ENCODE measurements around the gene CD8A.
"Not testable (repeated sequence)": the region's sequence is repeated elsewhere in the genome, so short reads cannot be mapped to it uniquely, and the experiment has no call there.

The CD8A gene

DNA sequence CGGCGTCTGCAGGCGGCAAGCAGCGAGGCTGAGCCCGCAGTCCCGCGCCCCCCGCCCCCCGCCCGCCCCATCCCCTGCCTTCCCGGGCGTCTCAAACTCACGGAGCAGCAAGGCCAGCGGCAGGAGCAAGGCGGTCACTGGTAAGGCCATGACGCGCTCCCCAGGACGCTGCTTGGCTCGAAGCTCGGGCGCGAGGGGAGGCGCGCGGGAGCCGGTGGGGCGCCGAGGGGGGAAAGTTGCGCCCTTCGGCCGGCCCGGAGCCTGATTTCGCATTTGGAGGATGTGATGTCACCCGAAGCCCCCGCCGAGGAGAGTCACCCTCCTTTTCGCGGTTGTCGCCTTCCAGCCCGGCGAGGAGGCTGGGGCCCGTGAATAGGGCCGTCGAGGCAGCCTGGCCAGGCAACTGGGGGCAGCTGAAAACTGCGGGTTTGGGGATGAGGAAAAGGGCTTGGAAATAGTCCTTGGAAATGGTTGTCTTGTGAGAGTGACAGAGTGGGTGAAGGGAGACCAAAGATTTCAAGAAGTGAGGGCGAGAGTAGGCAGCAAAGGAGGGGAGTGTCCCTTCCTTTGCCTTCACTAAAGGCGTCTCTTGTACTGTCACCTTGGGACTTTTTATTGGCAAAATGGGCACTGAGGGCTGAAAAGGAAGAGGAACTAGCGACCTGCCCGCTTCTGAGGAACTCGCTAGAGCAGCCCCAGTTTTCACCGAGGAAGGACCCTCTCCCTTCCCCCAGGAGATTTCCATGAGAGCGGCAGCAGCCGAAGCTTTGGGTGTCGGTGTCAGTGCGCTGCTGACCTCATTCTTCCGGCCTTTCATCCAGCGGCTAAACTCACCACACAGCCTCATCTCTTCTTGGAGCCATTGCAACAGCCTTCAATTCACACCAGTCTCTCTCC is at the start of gene CD8A:
Gene CD8A, minus strand, starts transcription at position 238 of the 897 bp plus-strand sequence. Its CDS starts 88 bp downstream, at position 150.
- DNase-seq, result no peak
- H3K9me3 ChIP-seq, result peaks cover 0 to under 1% (median 0%) of the 10 kb centered on the region in 3 donors
- H3K4me3 ChIP-seq, result peak within 1 kb of the TSS in 1 of 2 donors; percentile 26
- peaks cover 3 to 58% of the 10 kb centered on the region in 2 donors for H3K27me3 ChIP-seq
- intact Hi-C loops (cut with DNase I; ENCODE audit: low total_unique reads), result no loop called here
- TF ChIP-seq, protein P1, sequence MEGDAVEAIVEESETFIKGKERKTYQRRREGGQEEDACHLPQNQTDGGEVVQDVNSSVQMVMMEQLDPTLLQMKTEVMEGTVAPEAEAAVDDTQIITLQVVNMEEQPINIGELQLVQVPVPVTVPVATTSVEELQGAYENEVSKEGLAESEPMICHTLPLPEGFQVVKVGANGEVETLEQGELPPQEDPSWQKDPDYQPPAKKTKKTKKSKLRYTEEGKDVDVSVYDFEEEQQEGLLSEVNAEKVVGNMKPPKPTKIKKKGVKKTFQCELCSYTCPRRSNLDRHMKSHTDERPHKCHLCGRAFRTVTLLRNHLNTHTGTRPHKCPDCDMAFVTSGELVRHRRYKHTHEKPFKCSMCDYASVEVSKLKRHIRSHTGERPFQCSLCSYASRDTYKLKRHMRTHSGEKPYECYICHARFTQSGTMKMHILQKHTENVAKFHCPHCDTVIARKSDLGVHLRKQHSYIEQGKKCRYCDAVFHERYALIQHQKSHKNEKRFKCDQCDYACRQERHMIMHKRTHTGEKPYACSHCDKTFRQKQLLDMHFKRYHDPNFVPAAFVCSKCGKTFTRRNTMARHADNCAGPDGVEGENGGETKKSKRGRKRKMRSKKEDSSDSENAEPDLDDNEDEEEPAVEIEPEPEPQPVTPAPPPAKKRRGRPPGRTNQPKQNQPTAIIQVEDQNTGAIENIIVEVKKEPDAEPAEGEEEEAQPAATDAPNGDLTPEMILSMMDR (IDR thresholded peaks at IDR 0.05), result no peak
- no peak within 1 kb of the TSS for H3K27ac ChIP-seq
- H3K4me1 ChIP-seq, result peaks cover 0 to 45% (median 30%) of the 10 kb centered on the region in 4 donors
- no peaks in the 10 kb centered on the region for H3K36me3 ChIP-seq

DNA sequence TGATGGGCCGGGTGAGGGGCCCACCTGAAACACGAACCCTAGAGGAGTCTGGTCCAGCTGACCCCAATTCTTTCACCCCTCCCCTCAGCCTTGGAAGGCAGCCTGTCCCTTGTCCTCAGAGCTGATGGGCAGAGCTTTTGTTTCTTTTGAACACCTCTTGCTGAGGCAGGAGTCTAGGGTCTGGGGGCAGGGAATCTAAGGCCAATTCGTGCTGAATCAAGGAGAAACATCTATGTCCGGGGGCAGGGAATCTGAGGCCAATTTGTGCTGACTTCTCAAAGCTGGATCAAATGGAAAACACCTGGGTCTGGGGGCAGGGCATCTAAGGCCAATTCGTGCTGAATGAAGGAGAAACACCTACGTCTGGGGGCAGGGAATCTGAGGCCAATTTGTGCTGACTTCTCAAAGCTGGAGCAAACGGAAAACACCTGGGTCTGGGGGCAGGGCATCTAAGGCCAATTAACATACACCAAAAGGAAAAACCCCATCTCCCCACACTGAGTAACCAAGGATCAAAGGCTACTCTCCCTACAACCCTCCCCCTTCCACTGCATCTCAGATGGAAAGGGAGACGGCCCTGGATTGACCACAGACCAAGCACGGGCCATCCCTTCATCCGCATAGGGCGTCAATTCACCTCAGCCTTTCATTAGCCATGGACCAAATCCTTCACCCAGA is 49.3 kb upstream of the CD8A start:
- not testable (repeated sequence) for DNase-seq

DNA sequence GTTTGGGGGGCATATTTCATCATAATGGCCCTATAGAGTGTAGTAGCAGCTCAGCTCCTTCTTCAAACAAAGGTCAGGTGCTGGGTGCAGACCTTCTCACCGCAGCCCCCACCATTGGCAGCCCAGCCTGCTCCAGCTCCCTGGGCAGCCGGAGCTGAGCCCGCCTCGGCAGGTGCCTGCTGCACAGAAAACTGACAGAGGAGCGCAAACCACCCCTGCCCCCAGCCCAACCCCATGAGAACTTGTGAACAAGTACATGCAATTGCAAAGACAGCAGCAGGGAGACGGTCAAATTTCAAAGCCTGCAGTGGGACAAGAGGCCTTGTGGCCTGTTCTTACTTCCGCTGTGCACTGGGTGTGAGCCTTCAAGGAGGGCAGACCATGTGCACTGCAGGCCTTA is 48.7 kb upstream of the CD8A start:
- H3K4me3 ChIP-seq; intact Hi-C loops (cut with DNase I; ENCODE audit: low total_unique reads); H3K9me3 ChIP-seq; H3K27ac ChIP-seq; H3K27me3 ChIP-seq; DNase-seq; H3K36me3 ChIP-seq: not testable (repeated sequence)
- peaks cover 0 to 10% (median 2%) of the 10 kb centered on the region in 4 donors for H3K4me1 ChIP-seq

More for the DNA sequence above, 49.3 kb upstream of the CD8A start:
- H3K4me3 ChIP-seq; intact Hi-C loops (cut with DNase I; ENCODE audit: low total_unique reads); H3K9me3 ChIP-seq; H3K27ac ChIP-seq; H3K36me3 ChIP-seq; H3K27me3 ChIP-seq: not testable (repeated sequence)
- H3K4me1 ChIP-seq, result peaks cover 0 to 10% (median 2%) of the 10 kb centered on the region in 4 donors

DNA sequence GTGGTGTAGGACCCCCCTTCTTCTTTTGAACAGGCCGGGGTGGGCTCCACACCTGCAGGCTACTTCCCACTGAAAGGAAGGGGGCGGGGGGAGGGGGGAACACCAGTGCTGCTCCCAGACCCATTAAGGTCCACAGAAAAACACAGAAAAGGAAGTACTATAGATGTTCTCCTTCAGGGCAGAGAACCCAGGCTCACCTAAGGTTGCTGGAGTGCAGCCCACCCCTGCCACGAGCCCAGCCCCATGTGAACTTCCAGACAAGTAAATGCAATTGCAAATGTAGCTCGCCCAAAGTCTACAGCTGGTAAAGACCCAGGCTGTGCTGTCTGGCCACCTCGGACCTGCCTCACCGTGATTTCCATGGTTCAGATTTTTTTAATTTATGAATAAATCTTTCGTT is 47.0 kb upstream of the CD8A start:
- intact Hi-C loops (cut with DNase I; ENCODE audit: low total_unique reads); H3K36me3 ChIP-seq; DNase-seq; H3K9me3 ChIP-seq; H3K4me3 ChIP-seq; H3K27me3 ChIP-seq; H3K27ac ChIP-seq: not testable (repeated sequence)
- peaks cover 0 to 10% (median 2%) of the 10 kb centered on the region in 4 donors for H3K4me1 ChIP-seq

DNA sequence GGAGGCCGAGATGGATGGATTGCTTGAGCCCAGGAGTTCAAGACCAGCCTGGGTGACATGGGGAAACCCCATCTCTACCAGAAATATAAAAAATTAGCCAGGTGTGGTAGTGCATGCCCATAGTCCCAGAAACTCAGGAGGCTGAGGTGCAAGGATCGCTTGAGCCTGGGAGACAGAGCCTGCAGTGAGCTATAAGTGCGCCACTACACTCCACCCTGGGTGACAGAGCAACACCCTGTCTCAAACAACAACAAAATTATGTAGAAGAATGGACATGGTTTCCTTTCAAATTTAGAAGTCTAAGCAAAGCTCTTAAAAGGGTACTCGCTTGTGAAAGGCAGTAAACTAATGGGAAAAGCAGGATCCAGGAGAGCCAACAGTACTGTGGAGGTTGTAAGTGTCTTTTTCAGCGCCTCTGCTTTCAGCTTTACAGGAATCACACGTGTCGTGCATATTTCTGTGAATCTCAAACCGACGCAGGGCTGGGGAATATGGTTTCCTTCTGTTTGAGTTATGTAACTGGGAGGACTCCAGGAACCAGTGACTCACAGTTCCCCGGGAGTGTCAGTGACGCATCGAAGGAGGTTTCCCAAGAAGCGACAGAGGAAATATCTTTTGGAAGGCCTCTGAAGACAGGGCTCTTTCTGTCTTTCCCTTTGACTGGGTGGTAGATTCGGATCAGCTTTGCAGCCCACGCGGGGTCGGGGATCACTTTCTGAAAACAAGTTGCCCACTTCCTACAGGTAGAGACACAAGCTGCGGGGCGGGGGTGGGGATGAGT is 46.4 kb upstream of the CD8A start:
- H3K27me3 ChIP-seq; H3K36me3 ChIP-seq; intact Hi-C loops (cut with DNase I; ENCODE audit: low total_unique reads); H3K9me3 ChIP-seq: not testable (repeated sequence)
- H3K27ac ChIP-seq, result peak overlapping the region in 1 of 2 donors; percentile 58
- peak overlapping the region; percentile 25 to 26 for H3K4me3 ChIP-seq
- DNase-seq, result peak; percentile 86 to 87
- H3K4me1 ChIP-seq, result peaks cover 0 to 10% (median 2%) of the 10 kb centered on the region in 4 donors

DNA sequence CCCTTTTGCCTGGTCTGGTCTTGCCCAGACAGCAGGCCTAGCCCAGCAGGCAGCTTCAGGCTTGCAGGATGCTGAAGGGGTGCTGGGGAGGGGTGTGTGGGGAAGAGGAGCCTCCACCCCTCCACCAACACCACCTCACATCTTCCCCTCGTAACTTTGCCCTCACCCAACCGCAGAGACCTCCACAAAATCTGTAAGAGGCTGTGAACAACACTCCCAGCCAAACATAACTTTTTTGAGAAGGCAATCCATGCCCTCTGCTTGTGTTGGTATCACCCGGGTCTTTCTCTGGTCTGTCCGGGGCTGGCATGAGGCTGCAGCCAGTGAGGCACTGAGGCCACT is 44.8 kb upstream of the CD8A start:
- H3K27ac ChIP-seq; H3K27me3 ChIP-seq; DNase-seq; H3K36me3 ChIP-seq; H3K4me3 ChIP-seq; H3K9me3 ChIP-seq; intact Hi-C loops (cut with DNase I; ENCODE audit: low total_unique reads): not testable (repeated sequence)
- peaks cover 0 to 10% (median 2%) of the 10 kb centered on the region in 4 donors for H3K4me1 ChIP-seq

DNA sequence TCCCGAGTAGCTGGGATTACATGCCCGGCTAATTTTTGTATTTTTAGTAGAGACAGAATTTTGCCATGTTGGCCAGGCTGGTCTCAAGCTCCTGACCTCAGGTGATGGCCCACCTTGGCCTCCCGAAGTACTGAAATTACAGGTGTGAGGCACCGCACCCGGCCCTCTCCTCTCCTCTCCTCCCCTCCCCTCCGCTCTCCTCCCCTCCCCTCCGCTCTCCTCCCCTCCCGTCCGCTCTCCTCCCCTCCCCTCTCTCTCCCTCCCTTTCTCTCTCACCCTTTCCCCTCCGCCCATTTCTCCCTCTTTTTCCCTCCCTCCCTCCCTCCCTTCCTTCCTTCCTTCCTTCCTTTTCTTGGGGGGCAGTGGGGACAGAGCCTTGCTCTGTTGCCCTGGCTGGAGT is 42.6 kb upstream of the CD8A start:
- H3K27me3 ChIP-seq, result no peaks in the 10 kb centered on the region
- no peaks in the 10 kb centered on the region for H3K36me3 ChIP-seq
- no peaks in the 10 kb centered on the region for H3K9me3 ChIP-seq
- no peak for DNase-seq
- TF ChIP-seq, protein P1 (IDR thresholded peaks at IDR 0.05), result no peak
- intact Hi-C loops (cut with DNase I; ENCODE audit: low total_unique reads), result no loop called here
- no peak overlapping the region for H3K27ac ChIP-seq
- H3K4me3 ChIP-seq, result no peak overlapping the region
- peaks cover 0 to 10% (median 2%) of the 10 kb centered on the region in 4 donors for H3K4me1 ChIP-seq

All from tibial artery (tissue), 4 donors.